Hindlimb muscle (tissue), 1 donor: ENCODE results near the gene DHX16. TPM values are rescaled to one million over a fixed set of nuclear protein-coding genes. Genes with fewer than 3 reads are reported as not detected.
A peak's percentile ranks its signal among the peaks of the same experiment; 100 is the strongest.
"Not testable (repeated sequence)": the region's sequence is repeated elsewhere in the genome, so short reads cannot be mapped to it uniquely, and the experiment has no call there.

Source experiments
- DNase-seq: peaks from one replicate; pipeline ENCODE4 v3.0.0-alpha.2; 2013
- polyA plus RNA-seq: library from polyadenylated mRNA; unstranded; fragments of 120-200 nt; gene quantifications from one replicate; pipeline ENCODE4 v1.2.1, GENCODE V29; 2013; ENCODE audit not compliant: insufficient read length

The DHX16 gene
- polyA plus RNA-seq = 27.7 TPM

GRCh38 chr6:30672445-30673253 is at the start of gene DHX16:
Gene DHX16 (minus strand): TSS chr6:30673006. CDS start chr6:30672841, 165 bp downstream.
- DNase-seq = peak; percentile 97

GRCh38 chr6:30722025-30722279 is 49.1 kb upstream of the DHX16 start:
- not testable (repeated sequence) for DNase-seq

GRCh38 chr6:30721198-30722024 is 48.6 kb upstream of the DHX16 start:
- DNase-seq = peak; percentile 95

GRCh38 chr6:30720738-30721197 is 48.0 kb upstream of the DHX16 start:
- peak; percentile 60 for DNase-seq

GRCh38 chr6:30719791-30720737 is 47.3 kb upstream of the DHX16 start, which contains the start of gene TUBB:
Gene TUBB (plus strand): TSS chr6:30720352. CDS start chr6:30720507, 155 bp downstream.
- DNase-seq = peak; percentile 98

- DNase-seq = no peak
These were observed 46.5 kb upstream of the DHX16 start for GRCh38 chr6:30719356-30719755.

- DNase-seq = not testable (repeated sequence)
These were observed 45.3 kb upstream of the DHX16 start for GRCh38 chr6:30717845-30718720.

- DNase-seq = peak; percentile 99
These were observed 44.5 kb upstream of the DHX16 start, which contains the start of gene MDC1 for GRCh38 chr6:30717129-30717844. Gene MDC1 (minus strand): TSS chr6:30717281. CDS start chr6:30715175, 2,106 bp downstream.

- DNase-seq = no peak
These were observed 44.0 kb upstream of the DHX16 start for GRCh38 chr6:30716879-30717128.

GRCh38 chr6:30714263-30714662 is 41.5 kb upstream of the DHX16 start:
- no peak for DNase-seq

- DNase-seq = no peak
These were observed 39.7 kb upstream of the DHX16 start for GRCh38 chr6:30712441-30712945.

GRCh38 chr6:30711758-30712380 is 39.1 kb upstream of the DHX16 start:
- no peak for DNase-seq

- no peak for DNase-seq
These were observed 36.5 kb upstream of the DHX16 start for GRCh38 chr6:30709101-30709868.

GRCh38 chr6:30707281-30707850 is 34.6 kb upstream of the DHX16 start:
- DNase-seq = no peak

- no peak for DNase-seq
These were observed 32.8 kb upstream of the DHX16 start for GRCh38 chr6:30705620-30706019.

- no peak for DNase-seq
These were observed 31.0 kb upstream of the DHX16 start for GRCh38 chr6:30703821-30704220.

- DNase-seq = no peak
These were observed 30.2 kb upstream of the DHX16 start for GRCh38 chr6:30703011-30703410.

- DNase-seq = no peak
These were observed 27.5 kb upstream of the DHX16 start for GRCh38 chr6:30700340-30700739.

- no peak for DNase-seq
These were observed 23.6 kb upstream of the DHX16 start for GRCh38 chr6:30696432-30696831.
